ENCODE data around the gene HLA-DQB2.

The HLA-DQB2 gene

DNA sequence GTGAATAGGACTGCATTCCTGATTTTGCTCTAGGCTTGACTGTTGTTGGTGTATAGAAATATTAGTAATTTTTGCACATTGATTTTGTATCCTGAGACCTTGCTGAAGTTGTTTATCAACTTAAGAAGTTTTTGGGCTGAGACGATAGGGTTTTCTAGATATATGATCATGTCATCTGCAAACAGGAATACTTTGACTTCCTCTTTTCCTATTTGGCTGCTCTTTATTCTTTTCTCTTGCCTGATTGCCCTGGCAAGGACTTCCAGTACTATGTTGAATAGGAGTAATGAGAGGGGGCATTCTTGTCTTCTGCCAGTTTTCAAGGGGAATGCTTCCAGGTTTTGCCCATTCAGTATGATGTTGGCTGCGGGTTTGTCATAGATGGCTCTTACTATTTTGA lies 40.1 kb upstream of the HLA-DQB2 start:
- H3K79me2 ChIP-seq (ENCODE audit: low read length) = no peaks in the 10 kb centered on the region
- no peak overlapping the region for H3K27ac ChIP-seq (ENCODE audit: low read length)
- peaks cover 8% of the 10 kb centered on the region; the same call in 1 of the 2 replicates for H3K27me3 ChIP-seq (ENCODE audit: low read depth, low read length)
- H3K4me1 ChIP-seq (ENCODE audit: low read length) = no peaks in the 10 kb centered on the region
- TF ChIP-seq, protein P1, sequence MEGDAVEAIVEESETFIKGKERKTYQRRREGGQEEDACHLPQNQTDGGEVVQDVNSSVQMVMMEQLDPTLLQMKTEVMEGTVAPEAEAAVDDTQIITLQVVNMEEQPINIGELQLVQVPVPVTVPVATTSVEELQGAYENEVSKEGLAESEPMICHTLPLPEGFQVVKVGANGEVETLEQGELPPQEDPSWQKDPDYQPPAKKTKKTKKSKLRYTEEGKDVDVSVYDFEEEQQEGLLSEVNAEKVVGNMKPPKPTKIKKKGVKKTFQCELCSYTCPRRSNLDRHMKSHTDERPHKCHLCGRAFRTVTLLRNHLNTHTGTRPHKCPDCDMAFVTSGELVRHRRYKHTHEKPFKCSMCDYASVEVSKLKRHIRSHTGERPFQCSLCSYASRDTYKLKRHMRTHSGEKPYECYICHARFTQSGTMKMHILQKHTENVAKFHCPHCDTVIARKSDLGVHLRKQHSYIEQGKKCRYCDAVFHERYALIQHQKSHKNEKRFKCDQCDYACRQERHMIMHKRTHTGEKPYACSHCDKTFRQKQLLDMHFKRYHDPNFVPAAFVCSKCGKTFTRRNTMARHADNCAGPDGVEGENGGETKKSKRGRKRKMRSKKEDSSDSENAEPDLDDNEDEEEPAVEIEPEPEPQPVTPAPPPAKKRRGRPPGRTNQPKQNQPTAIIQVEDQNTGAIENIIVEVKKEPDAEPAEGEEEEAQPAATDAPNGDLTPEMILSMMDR (IDR thresholded peaks at IDR 0.05; ENCODE audit: low read depth, low read length) = no peak
- TF ChIP-seq EZH2phosphoT487 (IDR thresholded peaks at IDR 0.05; ENCODE audit: low read depth) = no peak
- H2AFZ ChIP-seq (ENCODE audit: low read depth, low read length) = no peak overlapping the region
- H3K4me2 ChIP-seq (ENCODE audit: low read length) = no peak overlapping the region
- peaks cover 14% of the 10 kb centered on the region for H3K36me3 ChIP-seq (replicated peaks; ENCODE audit: low read depth, low read length)
- no peaks in the 10 kb centered on the region for H4K20me1 ChIP-seq (ENCODE audit: insufficient read depth, low read length)
- peaks cover 15% of the 10 kb centered on the region for H3K9me3 ChIP-seq (ENCODE audit: insufficient read depth, low read length)
- no peak overlapping the region for H3K9ac ChIP-seq (ENCODE audit: low read length)
- H3K4me3 ChIP-seq (ENCODE audit: low read length) = no peak overlapping the region

DNA sequence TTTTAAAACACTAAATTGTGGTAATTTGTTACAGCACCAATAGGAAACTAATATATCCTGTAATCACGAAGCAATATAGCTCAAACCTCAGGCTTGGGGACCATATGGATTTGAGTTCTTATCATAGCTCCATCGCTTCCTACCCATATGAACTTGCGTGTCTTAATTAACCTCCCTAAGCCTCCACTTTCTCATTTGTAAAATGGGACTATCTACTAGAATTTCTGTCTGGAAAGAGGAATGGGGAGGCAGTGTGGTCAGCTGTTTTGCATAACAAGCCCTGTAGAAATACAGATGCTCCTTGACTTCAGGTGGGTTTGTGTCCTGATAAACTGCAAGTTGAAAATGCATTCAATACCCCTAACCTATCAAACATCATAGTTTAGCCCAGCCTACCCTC lies 36.4 kb upstream of the HLA-DQB2 start:
- Histone ChIP-seq H3K9ac (ENCODE audit: low read length) (no peak overlapping the region), H4K20me1 (ENCODE audit: insufficient read depth, low read length) (no peaks in the 10 kb centered on the region), H3K27ac (ENCODE audit: low read length) (no peak overlapping the region), H3K4me3 (ENCODE audit: low read length) (no peak overlapping the region), H3K9me3 (ENCODE audit: insufficient read depth, low read length) (peaks cover 18% of the 10 kb centered on the region), H2AFZ (ENCODE audit: low read depth, low read length) (no peak overlapping the region), H3K4me1 (ENCODE audit: low read length) (peaks cover 34% of the 10 kb centered on the region), H3K4me2 (ENCODE audit: low read length) (no peak overlapping the region), H3K27me3 (ENCODE audit: low read depth, low read length) (peaks cover 8% of the 10 kb centered on the region; the same call in 1 of the 2 replicates), H3K79me2 (ENCODE audit: low read length) (no peaks in the 10 kb centered on the region), H3K36me3 (replicated peaks; ENCODE audit: low read depth, low read length) (peaks cover 15% of the 10 kb centered on the region)
- TF ChIP-seq, protein P1 (IDR thresholded peaks at IDR 0.05; ENCODE audit: low read depth, low read length) = no peak

DNA sequence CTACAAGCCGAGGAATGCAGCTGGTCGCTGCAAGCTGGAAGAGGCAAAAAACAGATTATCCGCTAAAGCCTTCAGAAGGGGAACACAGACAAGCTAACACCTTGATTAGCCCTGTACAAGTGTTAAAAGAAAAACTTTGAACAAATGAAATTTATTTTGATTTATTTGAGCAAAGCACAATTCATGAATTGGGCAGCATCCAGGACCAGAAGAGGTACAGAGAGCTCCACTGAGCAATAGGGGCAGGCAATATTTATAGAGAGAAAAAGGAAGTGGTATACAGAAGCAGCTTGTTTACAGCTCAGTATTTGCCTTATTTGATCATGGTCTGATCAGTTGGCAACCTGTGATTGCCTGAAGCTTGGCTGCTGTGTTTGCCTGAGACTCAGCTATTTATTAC lies 35.8 kb upstream of the HLA-DQB2 start:
- Histone ChIP-seq H3K27me3 (ENCODE audit: low read depth, low read length) (peaks cover 8% of the 10 kb centered on the region; the same call in 1 of the 2 replicates), H3K9ac (ENCODE audit: low read length) (no peak overlapping the region), H3K4me1 (ENCODE audit: low read length) (peaks cover 39% of the 10 kb centered on the region), H3K36me3 (replicated peaks; ENCODE audit: low read depth, low read length) (peaks cover 15% of the 10 kb centered on the region), H3K4me3 (ENCODE audit: low read length) (no peak overlapping the region), H3K9me3 (ENCODE audit: insufficient read depth, low read length) (peaks cover 18% of the 10 kb centered on the region), H3K79me2 (ENCODE audit: low read length) (no peaks in the 10 kb centered on the region), H3K4me2 (ENCODE audit: low read length) (no peak overlapping the region), H3K27ac (ENCODE audit: low read length) (no peak overlapping the region), H2AFZ (ENCODE audit: low read depth, low read length) (no peak overlapping the region), H4K20me1 (ENCODE audit: insufficient read depth, low read length) (no peaks in the 10 kb centered on the region)
- TF ChIP-seq EZH2phosphoT487 (IDR thresholded peaks at IDR 0.05; ENCODE audit: low read depth) = no peak
- TF ChIP-seq, protein P1 (IDR thresholded peaks at IDR 0.05; ENCODE audit: low read depth, low read length) = no peak

DNA sequence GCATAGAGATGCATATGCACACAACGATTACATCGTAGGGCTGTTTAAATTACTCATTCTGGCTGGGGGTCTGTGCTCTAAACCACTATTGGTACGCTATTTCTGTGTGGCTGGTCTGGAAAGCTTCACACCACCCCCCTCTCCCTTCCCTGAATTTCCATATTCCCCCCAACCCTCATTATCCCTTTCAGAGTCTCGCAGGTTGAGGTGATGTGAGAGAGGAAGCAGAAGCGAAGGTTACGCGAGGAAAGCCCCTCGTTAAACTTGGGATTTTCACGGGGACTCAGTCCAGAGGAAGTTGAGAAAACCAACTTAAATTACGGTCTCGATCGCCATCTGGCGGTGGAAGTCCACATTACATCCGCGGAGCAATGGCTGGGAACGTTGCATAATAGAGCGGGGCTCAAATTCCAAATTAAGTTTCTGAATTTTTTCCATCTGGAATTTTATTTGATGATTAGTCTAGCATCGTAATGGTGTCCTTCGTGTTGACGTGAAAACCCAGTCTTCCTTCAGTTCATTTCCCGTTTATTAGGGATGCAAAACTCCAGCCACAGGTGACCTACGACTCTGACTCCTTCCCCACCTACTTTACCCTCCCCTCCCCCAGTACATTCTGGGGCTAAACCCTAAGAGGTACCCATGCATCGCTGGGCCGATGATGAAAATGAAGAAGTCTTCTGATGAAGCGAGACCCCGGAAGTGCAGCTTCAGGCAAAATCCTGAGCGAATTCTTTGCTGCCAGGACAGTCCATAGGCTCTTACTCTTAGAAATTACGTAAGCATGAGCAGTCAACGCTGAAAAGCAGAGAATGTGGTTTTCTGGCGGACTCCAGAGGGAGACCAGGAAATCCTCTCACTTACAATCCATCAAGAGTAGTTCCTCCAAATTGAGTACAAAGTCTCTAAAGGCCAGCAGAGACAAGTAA lies 33.8 kb upstream of the HLA-DQB2 start:
- Histone ChIP-seq H3K4me3 (ENCODE audit: low read length) (peak overlapping the region; percentile 59), H4K20me1 (ENCODE audit: insufficient read depth, low read length) (no peaks in the 10 kb centered on the region), H3K4me1 (ENCODE audit: low read length) (peaks cover 53% of the 10 kb centered on the region)

More for the DNA sequence above, 33.8 kb upstream of the HLA-DQB2 start:
- H3K9ac ChIP-seq (ENCODE audit: low read length) = peak overlapping the region; percentile 55
- peak overlapping the region; percentile 70 for H3K4me2 ChIP-seq (ENCODE audit: low read length)
- TF ChIP-seq, protein P1 (IDR thresholded peaks at IDR 0.05; ENCODE audit: low read depth, low read length) = peak; percentile 80
- no peak for TF ChIP-seq EZH2phosphoT487 (IDR thresholded peaks at IDR 0.05; ENCODE audit: low read depth)
- peaks cover 18% of the 10 kb centered on the region for H3K9me3 ChIP-seq (ENCODE audit: insufficient read depth, low read length)
- peak overlapping the region; percentile 24 for H2AFZ ChIP-seq (ENCODE audit: low read depth, low read length)
- H3K36me3 ChIP-seq (replicated peaks; ENCODE audit: low read depth, low read length) = peaks cover 15% of the 10 kb centered on the region
- no peaks in the 10 kb centered on the region for H3K79me2 ChIP-seq (ENCODE audit: low read length)
- H3K27ac ChIP-seq (ENCODE audit: low read length) = peak overlapping the region; percentile 75
- peaks cover 8% of the 10 kb centered on the region; the same call in 1 of the 2 replicates for H3K27me3 ChIP-seq (ENCODE audit: low read depth, low read length)

All from OCI-LY3 (cell line).